ENCODE results near the gene CX3CL1. TPM values are rescaled to one million over a fixed set of nuclear protein-coding genes. Genes with fewer than 3 reads are reported as not detected.

Gene CX3CL1
- total and polyA plus RNA-seq, 2 of the 13 experiments (the other 11 are each of a cell fraction or from before 2014, with no cell fraction given): 57.3 to 60.8 TPM

- TF ChIP-seq, protein P1, sequence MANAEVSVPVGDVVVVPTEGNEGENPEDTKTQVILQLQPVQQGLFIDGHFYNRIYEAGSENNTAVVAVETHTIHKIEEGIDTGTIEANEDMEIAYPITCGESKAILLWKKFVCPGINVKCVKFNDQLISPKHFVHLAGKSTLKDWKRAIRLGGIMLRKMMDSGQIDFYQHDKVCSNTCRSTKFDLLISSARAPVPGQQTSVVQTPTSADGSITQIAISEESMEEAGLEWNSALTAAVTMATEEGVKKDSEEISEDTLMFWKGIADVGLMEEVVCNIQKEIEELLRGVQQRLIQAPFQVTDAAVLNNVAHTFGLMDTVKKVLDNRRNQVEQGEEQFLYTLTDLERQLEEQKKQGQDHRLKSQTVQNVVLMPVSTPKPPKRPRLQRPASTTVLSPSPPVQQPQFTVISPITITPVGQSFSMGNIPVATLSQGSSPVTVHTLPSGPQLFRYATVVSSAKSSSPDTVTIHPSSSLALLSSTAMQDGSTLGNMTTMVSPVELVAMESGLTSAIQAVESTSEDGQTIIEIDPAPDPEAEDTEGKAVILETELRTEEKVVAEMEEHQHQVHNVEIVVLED (CRISPR knock-in tag; IDR thresholded peaks at IDR 0.05; ENCODE audit: borderline replicate concordance): no peak
- TF ChIP-seq ZNF101 (CRISPR knock-in tag; IDR thresholded peaks at IDR 0.05; ENCODE audit: borderline replicate concordance, low read depth): no peak
- TF ChIP-seq ZNF136 (CRISPR knock-in tag; IDR thresholded peaks at IDR 0.05; ENCODE audit: low read depth): no peak
- no peak for TF ChIP-seq TP53 (CRISPR knock-in tag; conservative IDR thresholded peaks at IDR 0.05)
- TF ChIP-seq TFAP4 (IDR thresholded peaks at IDR 0.05; ENCODE audit: borderline replicate concordance, low read depth): no peak
- TF ChIP-seq CBX1 (IDR thresholded peaks at IDR 0.05; ENCODE audit: low read depth): no peak
- TF ChIP-seq TGIF2 (CRISPR knock-in tag; IDR thresholded peaks at IDR 0.05): 0 out of 2 replicates have a peak, but pooled peaks have one; percentile 39
- TF ChIP-seq ZFP90 (CRISPR knock-in tag; IDR thresholded peaks at IDR 0.05; ENCODE audit: borderline replicate concordance): no peak
- TF ChIP-seq PRDM15 (CRISPR knock-in tag; IDR thresholded peaks at IDR 0.05): no peak
- no peak for TF ChIP-seq RBM22 (optimal IDR thresholded peaks at IDR 0.05; ENCODE audit: low read length)
- TF ChIP-seq RAD21 (CRISPR knock-in tag; IDR thresholded peaks at IDR 0.05): peak; percentile 68
- no peak for TF ChIP-seq SIN3B (IDR thresholded peaks at IDR 0.05; ENCODE audit: low read length)
- TF ChIP-seq ZNF792 (CRISPR knock-in tag; IDR thresholded peaks at IDR 0.05): no peak
- 0 out of 2 replicates have a peak, but pooled peaks have one; percentile 62 for TF ChIP-seq HES4 (CRISPR knock-in tag; IDR thresholded peaks at IDR 0.05; ENCODE audit: borderline replicate concordance)
- no peak for TF ChIP-seq ATF1 (CRISPR knock-in tag; IDR thresholded peaks at IDR 0.05)
- no peak for TF ChIP-seq PHF8 (CRISPR knock-in tag; IDR thresholded peaks at IDR 0.05)
- no peak for TF ChIP-seq ZNF296 (CRISPR knock-in tag; conservative IDR thresholded peaks at IDR 0.05)
- no peak for TF ChIP-seq TBX3 (IDR thresholded peaks at IDR 0.05; ENCODE audit: borderline replicate concordance)
- TF ChIP-seq, protein P2, sequence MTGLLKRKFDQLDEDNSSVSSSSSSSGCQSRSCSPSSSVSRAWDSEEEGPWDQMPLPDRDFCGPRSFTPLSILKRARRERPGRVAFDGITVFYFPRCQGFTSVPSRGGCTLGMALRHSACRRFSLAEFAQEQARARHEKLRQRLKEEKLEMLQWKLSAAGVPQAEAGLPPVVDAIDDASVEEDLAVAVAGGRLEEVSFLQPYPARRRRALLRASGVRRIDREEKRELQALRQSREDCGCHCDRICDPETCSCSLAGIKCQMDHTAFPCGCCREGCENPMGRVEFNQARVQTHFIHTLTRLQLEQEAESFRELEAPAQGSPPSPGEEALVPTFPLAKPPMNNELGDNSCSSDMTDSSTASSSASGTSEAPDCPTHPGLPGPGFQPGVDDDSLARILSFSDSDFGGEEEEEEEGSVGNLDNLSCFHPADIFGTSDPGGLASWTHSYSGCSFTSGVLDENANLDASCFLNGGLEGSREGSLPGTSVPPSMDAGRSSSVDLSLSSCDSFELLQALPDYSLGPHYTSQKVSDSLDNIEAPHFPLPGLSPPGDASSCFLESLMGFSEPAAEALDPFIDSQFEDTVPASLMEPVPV (CRISPR knock-in tag; IDR thresholded peaks at IDR 0.05): peak; percentile 36; the same call in 1 of the 2 replicates
- TF ChIP-seq SP4 (CRISPR knock-in tag; IDR thresholded peaks at IDR 0.05): no peak
- TF ChIP-seq TBX2 (CRISPR knock-in tag; IDR thresholded peaks at IDR 0.05; ENCODE audit: borderline replicate concordance): 0 out of 2 replicates have a peak, but pooled peaks have one; percentile 22
- TF ChIP-seq CHCHD3 (CRISPR knock-in tag; IDR thresholded peaks at IDR 0.05): no peak
- no peak for TF ChIP-seq ZNF230 (CRISPR knock-in tag; IDR thresholded peaks at IDR 0.05)
Observed at GRCh38 chr16:57409870-57410587, 37.7 kb downstream of the CX3CL1 start (continued).

Data from HepG2 (cell line).